ENCODE results near the gene GRB10. TPM values are rescaled to one million over a fixed set of nuclear protein-coding genes. Genes with fewer than 3 reads are reported as not detected.
A peak's percentile ranks its signal among the peaks of the same experiment; 100 is the strongest.

Gene GRB10
- total RNA-seq, 4 donors from 2014 or later = 3.5 to 35.1 (median 9.2) TPM

DNA sequence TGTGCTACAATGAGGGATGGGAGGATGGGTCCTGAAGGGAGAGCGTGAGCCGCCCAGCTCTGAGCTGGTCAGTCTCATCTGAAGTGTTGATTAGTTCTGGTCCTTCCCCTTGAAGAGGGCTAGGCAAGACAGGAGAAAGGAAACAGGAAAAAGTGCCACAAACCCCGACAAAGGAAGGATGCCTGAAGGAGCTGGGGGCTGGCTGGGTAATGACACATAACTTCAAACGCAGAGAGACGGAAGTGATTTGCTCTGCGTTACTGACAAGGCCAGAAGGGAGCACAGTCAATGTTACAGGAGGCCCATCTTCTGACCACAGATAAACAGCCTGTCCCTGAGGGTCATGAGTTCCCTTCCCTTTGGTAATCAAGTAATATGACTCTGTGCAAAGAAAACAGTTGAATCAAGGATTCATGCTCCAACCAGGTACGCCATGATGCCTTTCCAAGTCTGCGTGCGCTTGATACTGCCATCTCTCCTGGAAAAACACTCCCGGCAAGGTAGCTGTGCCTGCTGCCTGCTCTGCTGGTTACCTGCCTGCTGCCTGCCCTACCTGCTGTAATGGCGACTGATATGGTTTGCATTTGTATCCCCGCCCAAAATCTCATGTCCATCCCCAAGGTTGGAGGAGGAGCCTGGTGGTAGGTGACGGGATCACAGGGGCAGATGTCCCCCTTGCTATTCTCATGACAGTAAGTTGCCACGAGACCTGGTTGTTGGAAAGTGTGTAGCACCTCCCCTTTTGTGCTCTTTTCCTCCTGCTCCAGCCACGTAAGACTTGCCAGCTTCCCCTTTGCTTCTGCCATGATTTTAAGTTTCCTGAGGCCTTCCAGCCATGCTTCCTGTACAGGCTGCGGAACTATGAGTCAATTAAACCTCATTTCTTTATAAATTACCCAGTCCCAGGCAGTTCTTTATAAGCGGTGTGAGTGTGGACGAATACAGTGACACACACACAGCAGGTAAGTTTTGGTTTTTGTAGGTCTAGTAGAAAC is 57.9 kb downstream of the GRB10 start:
- WGBS, 2 donors = 72 to 84% methylated on average over 18 of the region's 18 CpGs
- no peak overlapping the region for H3K27ac ChIP-seq

DNA sequence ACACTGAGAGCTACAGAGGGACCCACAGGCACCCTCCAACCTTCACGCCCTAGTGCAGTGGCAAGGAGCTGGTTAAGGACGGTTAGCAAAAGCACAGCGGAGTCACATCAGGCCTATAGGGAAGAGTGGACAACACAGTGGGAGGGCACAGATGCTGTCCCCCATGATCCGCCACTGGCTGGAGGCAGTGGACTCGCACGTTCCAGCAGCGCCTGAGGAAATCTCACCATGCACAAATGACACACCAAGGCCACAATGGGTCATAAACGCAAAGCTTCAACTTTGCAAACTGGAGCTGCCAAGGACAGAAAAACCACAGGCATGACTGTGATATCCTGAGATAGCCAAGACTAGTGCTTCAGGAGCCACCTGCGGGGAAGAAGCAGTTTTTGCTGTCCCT is 58.8 kb downstream of the GRB10 start:
- TF ChIP-seq CTCF (IDR thresholded peaks at IDR 0.05) (no peak), POLR2A (IDR thresholded peaks at IDR 0.05) (no peak)
- 83 to 89% methylated on average over 7 to 9 of the region's 9 CpGs for WGBS, 2 donors
- H3K4me1 ChIP-seq = peaks cover 0 to 29% (median 3%) of the 10 kb centered on the region in 3 donors
- no peaks in the 10 kb centered on the region for H3K36me3 ChIP-seq
- H3K27ac ChIP-seq = no peak overlapping the region
- H3K9me3 ChIP-seq = no peaks in the 10 kb centered on the region
- intact Hi-C loops (cut with DNase I) = no loop called here
- no peak for DNase-seq
- no peak overlapping the region for H3K4me3 ChIP-seq
- H3K27me3 ChIP-seq = no peaks in the 10 kb centered on the region

More for the DNA sequence above, 57.9 kb downstream of the GRB10 start:
- intact Hi-C loops (cut with DNase I) = no loop called here
- Histone ChIP-seq H3K36me3 (no peaks in the 10 kb centered on the region), H3K9me3 (no peaks in the 10 kb centered on the region), H3K4me3 (no peak overlapping the region), H3K27me3 (no peaks in the 10 kb centered on the region), H3K4me1 (peaks cover 0 to 38% (median 5%) of the 10 kb centered on the region in 3 donors)
- no peak for DNase-seq
- TF ChIP-seq CTCF (IDR thresholded peaks at IDR 0.05) (no peak), POLR2A (IDR thresholded peaks at IDR 0.05) (no peak)

DNA sequence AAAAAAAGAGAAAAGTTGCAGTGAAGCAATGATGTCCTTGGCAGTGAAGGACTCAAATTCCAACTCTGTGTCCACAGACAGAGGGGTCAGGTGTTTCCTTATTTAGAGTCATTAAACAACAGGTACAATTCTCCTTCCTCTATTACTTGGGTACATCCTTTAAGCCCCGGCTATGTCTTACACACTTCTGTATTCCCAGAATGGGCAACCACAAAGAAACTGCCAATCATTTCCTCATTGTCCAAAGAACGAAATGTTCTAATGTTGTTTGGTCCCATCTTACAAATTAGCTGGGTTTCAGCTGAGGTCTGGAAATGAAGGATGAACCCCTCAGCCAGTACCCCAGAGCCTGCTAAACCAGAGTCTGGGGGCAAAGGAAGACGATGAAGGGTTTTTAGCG is 59.5 kb downstream of the GRB10 start:
- no peak for DNase-seq
- Histone ChIP-seq H3K27me3 (no peaks in the 10 kb centered on the region), H3K36me3 (no peaks in the 10 kb centered on the region), H3K27ac (no peak overlapping the region), H3K4me3 (no peak overlapping the region), H3K9me3 (no peaks in the 10 kb centered on the region), H3K4me1 (peaks cover 0 to 25% (median 3%) of the 10 kb centered on the region in 3 donors)
- WGBS, 2 donors = 82 to 83% methylated on average over 4 of the region's 4 CpGs
- intact Hi-C loops (cut with DNase I) = no loop called here
- TF ChIP-seq CTCF (IDR thresholded peaks at IDR 0.05) (no peak), POLR2A (IDR thresholded peaks at IDR 0.05) (no peak)

DNA sequence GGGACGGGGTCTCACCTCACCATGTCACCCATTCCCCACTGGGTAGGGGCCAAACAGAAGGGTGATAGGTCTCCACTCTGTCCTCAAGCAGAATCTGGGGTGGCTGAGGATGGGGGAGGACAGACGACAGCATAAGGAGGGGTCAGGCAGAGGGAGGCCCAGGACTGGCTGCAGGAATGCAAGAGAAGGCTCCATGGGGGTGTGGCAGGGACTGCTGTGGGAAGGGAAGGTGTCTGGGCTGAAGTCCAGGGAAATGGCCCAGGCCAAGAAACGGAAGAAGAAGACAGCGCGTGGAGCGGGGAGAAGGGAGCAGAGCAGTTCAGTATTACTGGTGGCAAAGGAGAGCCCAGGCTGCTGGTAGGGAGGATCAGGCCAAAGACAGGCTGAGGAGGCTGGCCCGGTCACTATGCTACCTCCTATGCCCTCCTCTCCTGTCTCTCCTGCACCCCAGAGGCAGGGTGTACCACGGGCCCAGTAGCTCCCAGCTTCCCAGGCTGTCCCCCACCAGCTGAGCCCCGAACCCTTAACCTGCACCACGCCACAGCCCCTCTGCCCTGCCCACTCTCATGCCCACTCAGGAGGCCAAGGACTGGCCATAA is 60.9 kb downstream of the GRB10 start:
- H3K36me3 ChIP-seq = no peaks in the 10 kb centered on the region
- TF ChIP-seq POLR2A (IDR thresholded peaks at IDR 0.05) (no peak), CTCF (IDR thresholded peaks at IDR 0.05) (no peak)
- H3K4me3 ChIP-seq = no peak overlapping the region
- no peak for DNase-seq
- peaks cover 0 to 19% (median 3%) of the 10 kb centered on the region in 3 donors for H3K4me1 ChIP-seq
- peak overlapping the region in 1 of 4 donors; percentile 27 for H3K27ac ChIP-seq
- WGBS, 2 donors = 73 to 80% methylated on average over 6 to 7 of the region's 10 CpGs
- intact Hi-C loops (cut with DNase I) = no loop called here
- H3K27me3 ChIP-seq = no peaks in the 10 kb centered on the region
- no peaks in the 10 kb centered on the region for H3K9me3 ChIP-seq

- WGBS, 2 donors = 55 to 65% methylated on average over 2 to 10 of the region's 10 CpGs
- peak overlapping the region in 1 of 4 donors; percentile 27 for H3K27ac ChIP-seq
- intact Hi-C loops (cut with DNase I) = no loop called here
- no peaks in the 10 kb centered on the region for H3K36me3 ChIP-seq
- H3K4me3 ChIP-seq = no peak overlapping the region
- peaks cover 0 to 18% (median 3%) of the 10 kb centered on the region in 3 donors for H3K4me1 ChIP-seq
- no peak for DNase-seq
- TF ChIP-seq CTCF (IDR thresholded peaks at IDR 0.05) (no peak), POLR2A (IDR thresholded peaks at IDR 0.05) (no peak)
- no peaks in the 10 kb centered on the region for H3K27me3 ChIP-seq
- H3K9me3 ChIP-seq = no peaks in the 10 kb centered on the region
These were observed 61.5 kb downstream of the GRB10 start for GRCh38 chr7:50721160-50721559.
